HPDE6-E6E7 (cell line): ENCODE results near the gene MMP28.

Experiments
- DNase-seq: peaks from one replicate; pipeline ENCODE4 v3.0.0; 2011; ENCODE audit warnings: missing footprints; ENCODE audit errors: extremely low spot score

MMP28 gene

DNA sequence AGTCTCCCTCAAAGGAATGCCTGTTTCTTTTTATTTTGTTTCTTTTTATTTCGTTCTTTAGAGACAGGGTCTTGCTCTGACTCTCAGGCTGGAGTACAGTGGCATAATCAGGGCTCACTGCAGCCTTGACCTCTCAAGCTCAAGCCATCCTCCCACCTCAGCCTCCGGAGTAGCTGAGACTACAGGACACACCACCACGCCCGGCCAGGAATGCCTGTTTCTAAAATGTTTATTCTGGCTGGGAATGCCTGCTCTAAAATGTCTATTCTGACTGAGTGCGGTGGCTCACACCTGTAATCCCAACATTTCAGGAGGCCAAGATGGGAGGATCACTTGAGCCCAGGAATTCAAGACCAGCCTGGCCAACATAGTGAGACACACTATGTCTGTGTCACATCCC lies 2.5 kb upstream of the MMP28 start:
- DNase-seq: no peak

DNA sequence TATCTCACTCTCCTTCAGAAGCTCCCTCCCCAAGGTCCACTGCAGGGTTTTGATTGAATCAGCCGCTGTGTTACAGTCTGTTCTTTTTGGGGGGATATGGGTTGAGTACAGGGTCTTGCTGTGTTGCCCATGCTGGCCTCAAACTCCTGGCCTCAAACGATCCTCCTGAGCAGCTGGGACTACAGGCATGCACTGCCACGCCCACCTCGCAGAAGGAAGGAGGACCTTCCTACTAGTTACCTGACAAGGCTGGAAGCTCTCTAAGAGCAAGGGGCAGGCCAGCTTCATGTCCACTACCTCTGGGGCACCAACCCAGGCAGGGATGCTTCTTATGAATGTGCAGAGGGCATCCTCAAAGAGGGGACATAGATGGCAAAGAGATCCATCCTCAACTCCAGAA lies 1.9 kb upstream of the MMP28 start:
- no peak for DNase-seq

DNA sequence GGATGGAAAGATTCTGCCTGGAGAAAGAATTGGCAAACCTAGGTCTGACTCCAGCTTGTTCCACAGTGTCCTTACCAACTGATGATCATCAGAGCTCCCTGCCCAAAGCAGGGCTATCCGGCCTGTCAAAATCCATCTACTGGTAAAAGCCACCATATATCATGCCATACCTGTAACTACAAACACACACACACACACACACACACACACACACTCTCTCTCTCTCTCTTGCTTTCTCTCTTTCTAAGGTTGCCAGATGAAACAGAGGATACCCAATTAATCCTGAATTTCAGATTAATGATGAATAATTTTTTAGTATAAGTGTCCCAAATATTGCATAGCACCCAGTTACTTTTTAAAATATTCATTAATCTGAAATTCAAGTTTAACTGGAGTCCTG lies 1.5 kb upstream of the MMP28 start:
- no peak for DNase-seq

DNA sequence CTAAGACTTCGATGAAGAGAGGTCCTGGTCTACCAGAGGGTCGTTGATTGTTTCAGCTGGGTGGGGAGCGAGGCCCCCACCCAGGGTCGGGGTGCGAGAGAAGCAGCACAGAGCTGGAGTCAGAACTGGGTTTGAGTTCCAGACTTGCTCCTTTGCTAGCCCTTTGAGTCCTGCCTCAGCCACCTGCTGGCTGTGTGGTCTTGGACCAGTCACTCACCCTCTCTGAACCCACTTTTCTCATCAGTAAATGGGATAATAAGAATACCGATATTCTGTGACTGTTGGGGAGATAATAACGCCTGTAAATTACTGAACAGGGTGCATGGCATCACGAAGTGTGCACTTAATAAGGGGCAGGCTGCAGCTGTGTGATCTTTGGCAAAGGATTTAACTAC lies 427 bp upstream of the MMP28 start:
- no peak for DNase-seq

DNA sequence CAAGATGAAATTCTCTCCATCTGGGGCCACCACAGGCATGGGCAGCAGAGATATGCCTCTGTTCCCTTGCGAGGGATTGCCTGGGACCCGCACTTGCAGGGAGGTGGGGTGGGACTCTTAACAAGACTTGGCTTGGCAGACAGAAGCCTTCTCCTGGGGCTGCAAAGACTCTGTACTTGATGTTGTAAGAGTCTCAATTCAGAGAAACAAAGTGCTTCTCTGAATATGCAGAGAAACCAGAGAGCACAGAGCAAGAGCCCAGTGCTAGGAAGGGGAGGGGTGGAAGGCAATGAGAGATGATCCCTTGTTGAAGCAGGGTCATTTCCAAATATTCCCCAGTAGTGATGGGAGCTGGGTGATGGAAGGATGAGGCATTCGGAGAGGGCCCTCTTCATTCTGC lies 2.2 kb downstream of the MMP28 start:
- DNase-seq: no peak

DNA sequence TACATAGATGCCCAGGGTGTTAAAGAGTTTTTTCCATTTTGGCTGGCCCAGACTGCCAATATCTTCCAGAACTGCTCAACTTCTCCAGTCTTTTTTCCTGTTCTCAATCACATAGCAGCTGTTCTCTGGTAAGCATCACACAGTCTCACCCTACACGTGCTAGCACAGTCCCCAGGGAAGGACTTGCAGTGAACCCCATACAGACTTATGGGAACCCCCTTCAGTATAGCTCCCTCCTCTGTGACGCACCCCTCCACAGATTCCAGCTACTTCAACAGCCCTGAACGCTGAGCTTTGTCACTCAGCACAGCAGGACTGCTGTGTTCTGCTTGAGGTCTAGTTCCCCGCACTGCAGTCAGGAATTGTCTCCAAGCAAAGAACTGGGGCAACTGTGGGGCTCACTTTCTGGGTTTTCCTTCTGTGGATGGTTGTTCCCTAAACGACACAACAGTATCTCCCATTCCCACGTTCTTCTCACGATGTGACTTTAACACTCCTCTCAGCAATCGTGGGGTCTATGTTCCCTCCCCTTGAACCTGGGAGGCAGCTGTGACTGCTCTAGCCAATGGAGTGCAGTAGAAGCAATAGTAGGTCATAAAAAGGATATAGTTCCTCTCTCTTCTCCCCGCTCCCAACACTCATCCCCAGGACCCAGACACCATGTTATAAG lies 3.6 kb downstream of the MMP28 start:
- no peak for DNase-seq

DNA sequence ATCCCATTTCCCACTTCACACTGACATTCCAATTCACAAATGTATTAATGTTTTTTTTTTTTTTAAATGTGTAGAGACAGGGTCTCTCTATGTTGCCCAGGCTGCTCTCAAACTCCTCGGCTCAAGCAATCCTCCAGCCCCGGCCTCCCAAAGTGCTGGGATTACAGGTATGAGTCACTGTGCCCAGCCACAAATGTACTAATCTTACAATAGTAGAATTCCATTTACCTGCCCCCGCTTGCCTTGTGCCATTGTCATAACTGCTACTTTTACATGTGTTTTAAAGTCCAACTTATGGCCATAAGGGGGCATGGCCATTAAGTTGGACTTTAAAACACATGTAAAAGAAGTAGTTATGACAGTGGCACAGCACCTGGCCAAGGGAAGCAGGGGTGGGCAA lies 4.6 kb downstream of the MMP28 start:
- DNase-seq: no peak

DNA sequence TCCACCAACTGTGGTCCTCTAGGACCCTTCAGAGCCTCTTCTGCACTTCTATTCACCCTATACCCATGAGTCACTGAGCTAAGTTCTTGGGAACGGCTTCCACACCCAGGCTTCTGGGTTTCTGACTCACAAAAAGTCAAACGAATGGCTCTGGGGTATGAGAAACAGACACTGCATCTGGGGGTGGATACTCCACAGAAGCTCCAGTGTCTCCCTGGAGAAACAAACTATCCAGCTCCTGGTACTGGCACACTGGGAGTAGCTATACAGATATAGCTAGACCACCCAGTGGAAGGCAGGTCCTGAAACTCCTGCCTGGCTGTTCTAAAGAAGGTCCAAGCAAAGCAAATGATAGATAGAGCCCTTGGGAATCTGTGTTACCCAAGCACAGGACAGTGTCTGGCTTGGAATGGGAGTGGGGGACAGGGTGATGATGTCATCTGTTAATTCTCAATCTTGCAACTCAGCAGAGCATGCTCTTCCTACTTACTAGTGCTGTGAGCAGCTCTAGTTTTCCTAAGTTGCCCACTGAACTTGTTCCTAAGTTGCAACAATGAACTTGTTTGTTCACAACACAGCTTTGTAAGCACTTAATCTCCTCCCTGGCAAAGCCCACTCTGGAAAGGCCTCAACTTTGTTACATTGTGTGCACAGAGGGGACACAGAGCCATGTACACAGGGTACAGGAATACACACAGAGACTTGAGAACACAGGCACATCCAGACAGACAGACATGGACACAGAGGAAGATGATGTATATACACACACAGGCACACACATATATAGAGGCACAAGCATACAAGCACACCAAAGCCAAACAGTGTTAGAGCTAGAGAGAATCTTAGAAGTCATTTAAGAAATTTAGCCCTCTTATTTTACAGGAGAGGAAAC lies 6.7 kb downstream of the MMP28 start:
- DNase-seq: peak; percentile 89

DNA sequence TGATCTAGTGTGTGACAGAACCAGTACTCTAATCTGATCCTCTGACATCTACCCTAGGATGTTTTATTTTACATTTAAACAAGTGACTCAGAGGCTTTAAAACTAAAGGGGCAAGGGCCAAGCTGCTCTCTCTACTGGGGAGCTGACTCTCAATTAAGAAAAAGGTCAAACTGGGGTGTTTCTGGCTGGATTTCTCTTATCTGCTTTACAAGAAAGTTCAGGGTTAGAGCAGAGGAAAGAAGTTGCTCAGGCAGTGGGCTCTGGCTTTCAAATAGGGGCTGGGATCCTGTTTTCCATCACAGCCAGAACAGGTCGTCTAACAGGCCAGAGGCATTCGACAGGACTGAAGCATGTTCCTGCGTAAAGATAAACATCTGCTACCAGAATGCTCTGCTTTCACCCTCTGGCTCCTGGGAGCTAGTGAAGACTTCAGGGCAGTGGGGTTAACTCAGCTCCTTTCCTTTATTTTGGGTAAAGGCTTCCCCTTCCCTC lies 8.5 kb downstream of the MMP28 start:
- DNase-seq: no peak

DNA sequence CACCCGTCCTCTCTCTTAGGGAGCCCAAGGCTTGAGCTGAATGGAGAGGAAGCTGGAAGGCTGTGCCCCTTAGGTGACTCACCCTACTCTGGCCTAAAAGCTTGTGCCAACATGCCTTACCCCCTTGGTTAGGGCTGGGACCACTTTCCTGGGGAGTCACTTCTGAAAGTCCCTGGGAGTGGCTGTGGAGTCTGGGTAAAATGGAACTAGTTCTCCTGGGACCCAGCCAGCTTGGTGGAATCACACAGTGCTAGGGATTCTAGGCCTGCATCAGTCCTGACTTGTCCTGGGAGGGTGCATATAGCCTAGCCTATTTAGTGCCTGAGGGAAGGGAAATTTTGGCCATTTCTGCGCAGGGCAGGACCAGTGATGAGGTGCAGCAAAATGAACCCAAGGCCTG lies 10.5 kb downstream of the MMP28 start:
- peak; percentile 92 for DNase-seq

DNA sequence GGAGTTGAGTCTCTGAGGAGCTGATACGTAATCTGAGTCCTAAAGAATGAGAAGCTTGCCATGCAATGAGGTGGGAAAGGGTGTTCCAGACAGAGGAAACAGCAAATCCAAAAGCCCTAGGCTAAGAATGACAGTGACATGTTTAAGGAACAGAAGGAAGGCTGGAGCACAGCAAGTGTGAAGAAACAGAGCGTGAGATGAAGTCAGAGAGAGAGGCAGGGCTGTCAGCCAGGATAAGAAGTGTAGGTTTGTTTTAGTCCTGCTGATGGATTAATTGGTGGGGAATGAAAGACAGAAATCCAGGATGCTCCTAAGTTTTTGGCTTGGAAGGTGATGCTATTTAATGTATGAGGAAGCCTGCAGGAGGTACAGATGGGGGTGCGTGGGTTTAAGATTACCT lies 14.5 kb downstream of the MMP28 start:
- no peak for DNase-seq

DNA sequence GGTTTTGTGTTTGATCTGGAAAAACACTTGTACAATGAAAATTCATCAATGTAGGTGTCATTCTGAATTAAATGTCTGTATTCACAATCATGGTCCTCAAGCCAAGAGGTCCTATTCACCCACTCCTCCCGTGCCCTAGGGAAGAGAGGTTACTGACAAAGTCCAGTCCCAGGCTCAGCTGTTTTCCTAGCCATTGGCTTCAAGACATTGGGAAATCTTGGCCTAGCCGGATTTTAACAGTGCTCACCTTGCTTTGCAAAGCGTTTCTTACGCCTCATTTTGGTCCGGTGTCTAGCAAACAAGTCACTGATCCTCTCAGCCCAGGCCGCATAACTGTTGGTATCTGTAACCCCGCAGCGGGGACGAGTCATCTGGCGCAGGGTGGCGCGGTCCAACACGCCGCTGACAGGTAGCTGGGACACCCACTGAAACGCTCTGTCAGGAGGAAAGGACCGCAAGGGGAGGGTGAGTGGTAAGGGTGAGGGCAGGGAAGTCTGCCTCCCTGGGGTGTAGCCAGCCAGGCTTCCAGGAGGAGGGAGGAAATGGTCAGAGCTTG lies 16.7 kb downstream of the MMP28 start:
- no peak for DNase-seq

DNA sequence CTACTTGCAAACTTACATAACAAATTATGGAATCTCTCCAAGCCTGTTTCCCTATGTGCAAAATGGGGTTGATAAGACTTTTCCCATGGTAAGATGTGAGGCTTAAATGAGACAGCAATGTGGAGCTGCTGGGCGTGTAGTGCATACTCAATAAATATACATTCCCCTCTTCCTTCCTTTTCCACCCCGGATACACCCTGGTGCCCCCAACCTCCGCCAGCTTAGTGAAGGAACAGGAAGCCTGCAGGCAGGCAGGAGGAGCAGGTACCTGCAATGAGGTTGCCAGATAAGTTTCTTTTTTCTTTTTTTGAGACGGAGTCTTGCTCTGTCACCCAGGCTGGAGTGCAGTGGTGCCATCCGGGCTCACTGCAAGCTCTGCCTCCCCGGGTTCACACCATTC lies 19.9 kb downstream of the MMP28 start:
- no peak for DNase-seq

DNA sequence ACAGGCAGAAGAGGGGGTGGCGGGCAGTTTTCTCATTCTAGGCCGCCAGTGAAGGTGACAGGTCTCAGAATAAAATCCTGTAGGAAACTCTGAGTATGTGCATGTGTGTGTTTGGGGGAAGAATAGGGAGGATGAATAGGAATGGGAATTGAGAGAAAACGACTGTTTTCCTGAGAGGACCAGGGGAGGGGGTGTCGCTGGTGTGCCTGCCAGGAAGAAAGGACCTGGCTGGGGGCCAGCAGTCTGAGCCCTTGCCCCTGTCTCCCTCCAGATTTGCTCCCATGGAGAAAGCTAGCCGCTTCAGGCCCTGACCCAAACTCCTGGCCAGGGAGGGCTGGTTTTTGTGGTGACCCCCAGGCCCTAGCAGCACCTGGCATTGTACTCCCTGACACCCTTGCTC lies 20.4 kb downstream of the MMP28 start:
- no peak for DNase-seq

DNA sequence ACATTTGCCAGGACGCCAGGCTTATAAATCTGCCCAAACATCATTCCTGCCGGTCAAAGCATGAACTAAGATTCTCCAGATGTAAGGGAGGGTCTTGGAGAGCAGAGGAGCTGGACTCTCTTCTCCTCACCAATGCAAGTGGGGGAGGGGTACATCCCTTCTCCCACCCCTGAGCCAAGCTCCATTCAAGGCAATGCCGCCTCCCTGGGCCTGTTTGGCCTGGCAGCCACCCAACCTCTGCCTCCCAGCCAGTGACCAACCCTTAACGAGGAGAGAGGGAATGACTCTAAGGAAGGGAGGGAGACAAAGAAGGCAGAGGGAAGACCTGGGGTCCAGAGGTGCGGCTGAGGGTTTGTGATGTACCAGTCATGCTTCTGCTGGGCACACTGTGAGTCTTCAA lies 20.9 kb downstream of the MMP28 start:
- no peak for DNase-seq

DNA sequence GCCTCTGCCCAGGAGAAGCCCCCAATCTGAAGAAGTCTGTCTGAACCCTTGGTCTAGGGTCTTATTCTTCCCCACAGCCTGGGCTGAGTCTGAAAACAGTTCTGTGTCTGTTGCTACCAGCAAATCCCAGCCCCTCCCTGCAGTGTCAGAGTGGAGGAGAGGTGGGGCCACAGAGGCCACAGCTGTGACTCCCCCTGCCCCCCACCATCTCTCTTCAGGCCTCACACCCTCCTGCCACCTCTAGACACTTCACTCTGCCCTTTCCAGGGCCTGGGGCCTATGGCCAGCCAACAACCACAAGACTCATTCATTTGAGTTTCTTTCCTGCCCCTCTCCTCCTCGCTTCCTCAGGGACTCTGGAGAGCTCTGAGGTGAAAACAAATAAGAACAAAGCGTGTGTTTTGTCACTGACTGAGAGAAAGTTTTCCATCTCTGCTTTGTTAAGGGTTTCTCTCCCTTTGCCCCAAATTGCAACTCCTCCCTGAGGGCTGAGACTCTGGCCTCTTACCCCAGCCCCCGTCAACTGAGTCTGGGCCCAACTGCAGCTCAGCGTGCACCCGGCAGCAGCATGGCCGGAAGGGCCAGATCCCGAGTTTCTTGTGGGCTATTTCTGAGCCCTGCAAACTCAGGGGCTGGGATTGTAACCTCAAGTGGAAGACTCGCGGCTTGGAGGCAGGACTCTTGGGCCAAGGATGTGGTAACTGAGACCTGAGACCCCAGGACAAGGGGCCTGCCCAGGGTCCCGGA lies 21.6 kb downstream of the MMP28 start:
- no peak for DNase-seq

DNA sequence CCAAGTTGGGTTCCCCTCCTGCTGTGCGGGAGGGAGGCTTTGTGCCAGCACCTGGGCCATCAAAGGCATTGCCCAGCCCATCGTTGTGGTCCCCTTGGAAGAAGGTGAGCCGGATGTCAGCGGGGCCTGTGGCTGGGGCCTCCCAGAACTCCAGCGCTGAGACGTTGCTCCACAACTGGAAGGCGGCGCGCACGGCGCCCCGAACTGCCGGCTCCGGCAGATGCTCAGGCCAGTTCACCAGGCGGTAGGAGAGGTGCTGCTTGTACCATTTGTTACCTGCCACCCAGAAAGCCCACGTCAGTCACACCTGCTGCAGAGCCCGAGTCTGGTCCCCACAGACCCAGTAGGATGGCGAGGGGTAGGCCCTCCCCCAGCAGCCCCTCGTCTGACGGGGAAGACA lies 22.3 kb downstream of the MMP28 start:
- no peak for DNase-seq

DNA sequence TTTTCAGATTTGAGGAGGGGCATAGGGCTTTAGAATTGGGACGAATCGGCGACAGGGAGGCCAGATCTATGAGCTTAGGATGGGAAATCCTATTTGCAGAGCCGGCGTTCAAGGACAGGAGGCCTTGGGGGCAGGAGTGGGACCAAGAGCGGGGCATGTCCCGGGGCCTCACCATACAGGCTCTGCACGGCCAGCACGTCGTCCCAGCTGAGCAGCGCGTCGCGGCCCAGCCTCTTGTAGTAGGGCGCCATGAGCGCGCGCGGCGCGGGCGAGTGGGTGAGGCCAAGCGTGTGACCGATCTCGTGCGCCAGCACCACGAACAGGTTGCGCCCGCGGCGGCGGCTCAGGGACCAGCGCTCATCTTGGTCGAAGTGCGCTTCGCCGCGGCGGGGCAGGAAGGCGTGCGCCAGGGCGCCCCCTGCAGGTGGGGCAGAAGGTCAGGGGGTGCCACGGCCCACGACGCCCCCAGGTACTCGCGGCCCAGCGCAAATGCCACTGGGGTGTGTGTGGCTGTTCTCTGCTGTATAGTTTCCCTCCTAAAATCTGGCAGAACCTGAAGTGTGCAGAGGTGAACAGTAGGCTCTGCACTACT lies 25.4 kb downstream of the MMP28 start:
- no peak for DNase-seq

DNA sequence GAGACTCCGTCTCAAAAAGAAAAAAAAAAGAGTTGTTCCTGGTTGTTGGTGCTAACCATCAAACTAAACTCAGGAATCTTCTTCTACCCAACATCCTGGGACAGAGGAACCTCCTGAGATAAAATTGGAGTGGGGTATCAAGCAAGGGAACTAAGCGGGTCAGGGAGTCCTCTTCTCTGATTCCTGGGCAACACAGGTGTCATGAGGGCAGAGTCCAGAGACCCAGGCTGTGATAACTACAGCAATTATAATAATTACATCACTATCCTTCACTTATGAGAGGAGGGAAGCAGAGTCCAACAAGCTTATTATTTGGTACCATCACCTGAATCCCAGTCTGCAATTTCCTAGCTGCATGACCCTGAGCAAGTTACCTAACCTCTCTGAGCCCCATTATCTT lies 26.6 kb downstream of the MMP28 start:
- no peak for DNase-seq

DNA sequence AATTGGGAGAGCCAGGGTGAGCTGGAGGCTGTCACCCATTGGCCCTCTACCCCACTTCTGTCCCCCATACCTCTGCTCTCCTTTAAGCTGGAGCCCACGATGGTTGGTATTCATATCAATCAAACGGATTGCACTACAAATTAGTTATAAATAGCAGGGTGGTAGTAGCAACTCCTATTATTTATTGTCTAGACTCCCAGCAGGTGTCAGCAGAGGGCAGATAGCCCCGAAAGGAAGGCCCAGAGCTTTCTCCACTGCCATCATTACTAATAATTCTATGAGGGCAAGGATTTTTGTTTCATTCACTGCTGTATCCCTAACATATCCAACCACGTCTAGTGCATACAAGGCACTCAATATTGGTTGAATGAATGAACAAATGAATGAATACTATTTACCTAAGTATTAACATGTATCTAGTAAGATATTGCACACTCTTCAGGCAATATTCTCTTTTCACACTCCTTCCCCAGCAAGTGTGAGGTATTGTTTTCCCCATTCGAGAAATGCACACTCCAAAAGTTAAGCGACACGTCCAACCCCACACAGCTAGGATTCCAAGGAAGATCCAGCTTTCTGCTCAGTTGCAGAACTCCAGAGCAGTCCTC lies 28.4 kb downstream of the MMP28 start:
- no peak for DNase-seq

DNA sequence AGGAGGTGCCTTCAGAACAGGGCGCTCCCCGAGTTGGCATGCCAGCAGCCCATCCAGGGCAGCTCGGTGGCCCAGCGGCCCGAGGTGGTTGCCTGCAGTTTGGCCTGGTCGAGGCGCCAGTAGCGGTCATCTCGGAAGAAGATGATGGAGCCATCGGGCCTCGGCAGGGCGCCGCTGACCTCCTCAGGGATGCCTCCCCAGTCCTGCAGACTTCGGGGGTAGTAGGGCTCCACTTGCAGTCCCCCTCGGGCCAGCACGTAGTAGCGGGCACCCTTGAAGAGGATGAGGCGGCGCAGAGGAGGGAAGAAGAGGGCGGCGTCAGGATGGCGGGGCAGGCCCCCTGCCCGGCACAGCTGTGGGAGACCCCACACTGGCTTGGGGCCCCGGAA lies 29.0 kb downstream of the MMP28 start:
- no peak for DNase-seq
